Measurements from ENCODE around the gene RNF6. TPM values are rescaled to one million over a fixed set of nuclear protein-coding genes. Genes with fewer than 3 reads are reported as not detected.

The RNF6 gene
- total and polyA plus RNA-seq, 2 experiments from 2014 or later: 19.4 to 25.0 TPM

- H3K27ac ChIP-seq: no peak overlapping the region
- no peaks in the 10 kb centered on the region for H3K9me3 ChIP-seq (ENCODE audit: low read depth)
- H3K36me3 ChIP-seq: peaks cover 72% of the 10 kb centered on the region
- H3K4me1 ChIP-seq (ENCODE audit: low read depth): peaks cover 7% of the 10 kb centered on the region
- TF ChIP-seq CTCF (IDR thresholded peaks at IDR 0.05; ENCODE audit: low read depth, low read length): no peak
- H3K27me3 ChIP-seq: no peaks in the 10 kb centered on the region
- no peak for DNase-seq (ENCODE audit: low read depth in 1 of 2, low spot score in 1 of 2)
- no peak overlapping the region for H3K4me3 ChIP-seq
Measured at GRCh38 chr13:26216042-26216441, 6.1 kb downstream of the RNF6 start.

- no peak for DNase-seq (ENCODE audit: low read depth in 1 of 2, low spot score in 1 of 2)
- TF ChIP-seq CTCF (IDR thresholded peaks at IDR 0.05; ENCODE audit: low read depth, low read length): no peak
- Histone ChIP-seq H3K27me3 (no peaks in the 10 kb centered on the region), H3K4me3 (no peak overlapping the region), H3K9me3 (ENCODE audit: low read depth) (no peaks in the 10 kb centered on the region), H3K27ac (no peak overlapping the region), H3K4me1 (ENCODE audit: low read depth) (no peaks in the 10 kb centered on the region), H3K36me3 (peaks cover 68% of the 10 kb centered on the region)
Measured at GRCh38 chr13:26213982-26214381, 8.1 kb downstream of the RNF6 start.

- H3K27me3 ChIP-seq: no peaks in the 10 kb centered on the region
- no peak overlapping the region for H3K27ac ChIP-seq
- no peaks in the 10 kb centered on the region for H3K9me3 ChIP-seq (ENCODE audit: low read depth)
- H3K4me3 ChIP-seq: no peak overlapping the region
- H3K4me1 ChIP-seq (ENCODE audit: low read depth): no peaks in the 10 kb centered on the region
- peaks cover 64% of the 10 kb centered on the region for H3K36me3 ChIP-seq
- no peak for DNase-seq (ENCODE audit: low read depth in 1 of 2, low spot score in 1 of 2)
- no peak for TF ChIP-seq CTCF (IDR thresholded peaks at IDR 0.05; ENCODE audit: low read depth, low read length)
Measured at GRCh38 chr13:26213345-26213744, 8.8 kb downstream of the RNF6 start.

- Histone ChIP-seq H3K36me3 (peaks cover 20% of the 10 kb centered on the region), H3K9me3 (ENCODE audit: low read depth) (no peaks in the 10 kb centered on the region), H3K4me3 (no peak overlapping the region), H3K4me1 (ENCODE audit: low read depth) (no peaks in the 10 kb centered on the region), H3K27me3 (no peaks in the 10 kb centered on the region), H3K27ac (no peak overlapping the region)
- no peak for DNase-seq (ENCODE audit: low read depth in 1 of 2, low spot score in 1 of 2)
- TF ChIP-seq CTCF (IDR thresholded peaks at IDR 0.05; ENCODE audit: low read depth, low read length): no peak
Measured at GRCh38 chr13:26208287-26208686, 13.8 kb downstream of the RNF6 start.

GRCh38 chr13:26202365-26202972, 19.6 kb downstream of the RNF6 start:
- no peaks in the 10 kb centered on the region for H3K4me1 ChIP-seq (ENCODE audit: low read depth)
- TF ChIP-seq CTCF (IDR thresholded peaks at IDR 0.05; ENCODE audit: low read depth, low read length): no peak
- H3K27me3 ChIP-seq: no peaks in the 10 kb centered on the region
- H3K4me3 ChIP-seq: no peak overlapping the region
- H3K9me3 ChIP-seq (ENCODE audit: low read depth): no peaks in the 10 kb centered on the region
- no peak overlapping the region for H3K27ac ChIP-seq
- DNase-seq (ENCODE audit: low read depth in 1 of 2, low spot score in 1 of 2): peak in 1 of 2 donors; percentile 60
- H3K36me3 ChIP-seq: no peaks in the 10 kb centered on the region
